Gastroesophageal sphincter (tissue), 3 donors: Measurements from ENCODE around the gene TMEM198.

Source experiments
- EP300 ChIP-seq: sonication (generic); formaldehyde crosslinking; IDR thresholded peaks from one replicate; pipeline ENCODE4 v1.6.1; 2017; ENCODE audit warnings: antibody characterized with exemption, mild to moderate bottlenecking
- POLR2A ChIP-seq, 2 donors: fragments of 450-650 bp; IDR thresholded peaks; one replicate each; pipeline ENCODE4 v1.6.1; 2017; ENCODE audit warnings: antibody characterized with exemption in 2 of 2, mild to moderate bottlenecking in 2 of 2, moderate library complexity in 1 of 2
- POLR2AphosphoS5 ChIP-seq: sonication (generic); formaldehyde crosslinking; IDR thresholded peaks from one replicate; pipeline ENCODE4 v1.6.1; 2017; ENCODE audit warnings: antibody characterized with exemption
- TF ChIP-seq, protein P1 (sequence below), 4 experiments: fragments of 200-600 bp in 2 of 4; fragments of 450-650 bp in 2 of 4; sonication (generic) in 1 of 4; IDR thresholded peaks; one replicate each; pipeline ENCODE4 v1.5.1; 2017 to 2019; ENCODE audit warnings: antibody characterized with exemption in 4 of 4, mild to moderate bottlenecking in 2 of 4, moderate library complexity in 2 of 4

DNA sequence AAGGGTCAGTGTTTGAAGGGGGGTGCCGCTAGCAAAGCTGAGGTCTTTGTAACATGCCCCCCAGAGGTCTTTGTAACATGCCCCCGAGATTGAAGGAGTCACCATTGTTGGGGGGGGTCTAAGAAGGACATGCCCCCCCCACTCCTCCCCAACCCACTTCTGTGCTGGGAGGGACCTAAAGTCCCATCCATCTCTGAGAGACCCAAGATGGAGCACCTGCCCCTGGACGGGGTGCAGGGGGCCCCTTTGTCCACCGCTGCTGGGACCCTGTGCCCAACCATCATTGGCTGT is 35.4 kb upstream of the TMEM198 start:
- TF ChIP-seq EP300 = no peak
- TF ChIP-seq POLR2A (IDR thresholded peaks at IDR 0.05) = no peak
- TF ChIP-seq POLR2AphosphoS5 = no peak
- TF ChIP-seq, protein P1, sequence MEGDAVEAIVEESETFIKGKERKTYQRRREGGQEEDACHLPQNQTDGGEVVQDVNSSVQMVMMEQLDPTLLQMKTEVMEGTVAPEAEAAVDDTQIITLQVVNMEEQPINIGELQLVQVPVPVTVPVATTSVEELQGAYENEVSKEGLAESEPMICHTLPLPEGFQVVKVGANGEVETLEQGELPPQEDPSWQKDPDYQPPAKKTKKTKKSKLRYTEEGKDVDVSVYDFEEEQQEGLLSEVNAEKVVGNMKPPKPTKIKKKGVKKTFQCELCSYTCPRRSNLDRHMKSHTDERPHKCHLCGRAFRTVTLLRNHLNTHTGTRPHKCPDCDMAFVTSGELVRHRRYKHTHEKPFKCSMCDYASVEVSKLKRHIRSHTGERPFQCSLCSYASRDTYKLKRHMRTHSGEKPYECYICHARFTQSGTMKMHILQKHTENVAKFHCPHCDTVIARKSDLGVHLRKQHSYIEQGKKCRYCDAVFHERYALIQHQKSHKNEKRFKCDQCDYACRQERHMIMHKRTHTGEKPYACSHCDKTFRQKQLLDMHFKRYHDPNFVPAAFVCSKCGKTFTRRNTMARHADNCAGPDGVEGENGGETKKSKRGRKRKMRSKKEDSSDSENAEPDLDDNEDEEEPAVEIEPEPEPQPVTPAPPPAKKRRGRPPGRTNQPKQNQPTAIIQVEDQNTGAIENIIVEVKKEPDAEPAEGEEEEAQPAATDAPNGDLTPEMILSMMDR (IDR thresholded peaks at IDR 0.05) = no peak
